ENCODE data around the gene C2CD4D. TPM values are rescaled to one million over a fixed set of nuclear protein-coding genes. Genes with fewer than 3 reads are reported as not detected.

Gene C2CD4D
- polyA plus RNA-seq, 1 donor: 0.78 TPM

- DNase-seq: peak; percentile 80 to 82
- peaks cover 25% of the 10 kb centered on the region for H3K4me1 ChIP-seq (ENCODE audit: control insufficient read depth, insufficient read depth, low read length)
- H3K9me3 ChIP-seq (ENCODE audit: control insufficient read depth, low read depth, low read length): no peaks in the 10 kb centered on the region
- no peak overlapping the region for H3K27ac ChIP-seq (ENCODE audit: low read length)
- peaks cover 3% of the 10 kb centered on the region for H3K27me3 ChIP-seq (ENCODE audit: control insufficient read depth, insufficient read depth, low read length)
- no peaks in the 10 kb centered on the region for H3K36me3 ChIP-seq (ENCODE audit: control insufficient read depth, insufficient read depth, low read length)
- H3K4me3 ChIP-seq (ENCODE audit: low read length): no peak overlapping the region
- no CpG with 5 or more reads among the region's 21 CpGs for WGBS (ENCODE audit: insufficient coverage, low lambda C conversion rate)
Observed at GRCh38 chr1:151825751-151826660, 13.6 kb downstream of the C2CD4D start.

DNA sequence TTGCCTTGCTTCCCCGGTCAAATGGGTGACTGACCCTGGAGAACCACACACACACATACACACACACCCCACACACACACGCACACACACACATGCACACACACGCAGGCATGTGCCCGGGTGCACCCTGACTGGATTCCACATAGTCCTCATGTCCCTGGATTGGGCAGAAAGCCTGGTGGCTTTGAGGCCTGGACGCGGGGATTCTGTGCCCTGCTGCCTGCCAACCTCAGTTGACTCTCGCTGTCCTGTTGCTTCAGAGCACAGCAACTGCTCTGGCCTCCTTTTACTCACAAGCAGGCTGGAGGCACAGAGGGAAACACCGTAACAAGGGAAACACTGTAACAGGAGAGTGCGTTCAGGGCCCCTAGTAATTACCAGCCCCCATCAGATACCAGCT, 14.4 kb downstream of the C2CD4D start:
- Histone ChIP-seq H3K9me3 (ENCODE audit: control insufficient read depth, low read depth, low read length) (no peaks in the 10 kb centered on the region), H3K36me3 (ENCODE audit: control insufficient read depth, insufficient read depth, low read length) (no peaks in the 10 kb centered on the region), H3K4me1 (ENCODE audit: control insufficient read depth, insufficient read depth, low read length) (peaks cover 21% of the 10 kb centered on the region), H3K27ac (ENCODE audit: low read length) (no peak overlapping the region), H3K27me3 (ENCODE audit: control insufficient read depth, insufficient read depth, low read length) (peaks cover 3% of the 10 kb centered on the region), H3K4me3 (ENCODE audit: low read length) (no peak overlapping the region)
- DNase-seq: no peak
- no CpG with 5 or more reads among the region's 9 CpGs for WGBS (ENCODE audit: insufficient coverage, low lambda C conversion rate)

DNA sequence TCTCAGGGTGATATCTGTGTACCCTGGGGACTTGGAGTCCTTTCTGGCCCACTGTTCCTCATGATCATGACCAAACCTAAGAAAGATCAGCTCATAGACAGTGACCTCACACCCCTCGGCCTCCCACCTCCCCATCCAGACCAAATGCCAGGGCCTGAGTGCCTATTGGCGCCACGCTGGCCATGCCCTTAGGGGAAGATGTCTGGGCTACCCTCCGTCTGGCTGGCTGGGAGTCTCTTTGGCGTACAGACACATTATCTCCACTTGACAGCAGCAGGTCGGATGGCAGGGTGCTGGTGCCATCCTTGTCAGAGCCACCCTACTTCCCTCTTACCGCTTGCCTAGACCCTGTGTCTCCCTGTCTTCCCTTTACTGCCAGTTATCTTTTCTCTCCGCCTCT, 16.4 kb downstream of the C2CD4D start:
- Histone ChIP-seq H3K27ac (ENCODE audit: low read length) (no peak overlapping the region), H3K4me3 (ENCODE audit: low read length) (no peak overlapping the region), H3K9me3 (ENCODE audit: control insufficient read depth, low read depth, low read length) (no peaks in the 10 kb centered on the region), H3K4me1 (ENCODE audit: control insufficient read depth, insufficient read depth, low read length) (peaks cover 13% of the 10 kb centered on the region), H3K36me3 (ENCODE audit: control insufficient read depth, insufficient read depth, low read length) (no peaks in the 10 kb centered on the region), H3K27me3 (ENCODE audit: control insufficient read depth, insufficient read depth, low read length) (peaks cover 2% of the 10 kb centered on the region)
- no peak for DNase-seq
- WGBS (ENCODE audit: insufficient coverage, low lambda C conversion rate): 60% methylated on average over 1 of the region's 8 CpGs

DNA sequence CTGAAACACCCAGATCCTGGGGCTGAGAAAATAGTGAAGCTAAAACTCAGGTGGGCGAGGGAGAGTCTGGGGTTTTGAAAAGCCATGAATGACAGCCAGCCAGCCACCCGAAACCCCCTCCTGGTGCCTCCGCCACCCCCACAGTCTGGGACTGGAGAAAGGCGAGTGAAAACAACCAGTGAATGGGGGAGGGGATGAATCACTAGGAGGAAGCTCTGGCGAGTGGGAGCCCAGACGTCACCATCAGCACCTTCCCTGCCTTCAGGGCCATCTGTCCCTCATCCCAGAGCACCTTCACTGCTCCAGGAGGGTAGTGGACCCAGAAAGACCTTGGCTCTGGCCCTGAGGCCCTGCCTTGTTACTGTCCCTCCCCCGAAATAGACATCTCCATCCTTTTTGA, 17.2 kb downstream of the C2CD4D start:
- no CpG with 5 or more reads among the region's 7 CpGs for WGBS (ENCODE audit: insufficient coverage, low lambda C conversion rate)
- H3K27ac ChIP-seq (ENCODE audit: low read length): no peak overlapping the region
- H3K27me3 ChIP-seq (ENCODE audit: control insufficient read depth, insufficient read depth, low read length): no peaks in the 10 kb centered on the region

DNA sequence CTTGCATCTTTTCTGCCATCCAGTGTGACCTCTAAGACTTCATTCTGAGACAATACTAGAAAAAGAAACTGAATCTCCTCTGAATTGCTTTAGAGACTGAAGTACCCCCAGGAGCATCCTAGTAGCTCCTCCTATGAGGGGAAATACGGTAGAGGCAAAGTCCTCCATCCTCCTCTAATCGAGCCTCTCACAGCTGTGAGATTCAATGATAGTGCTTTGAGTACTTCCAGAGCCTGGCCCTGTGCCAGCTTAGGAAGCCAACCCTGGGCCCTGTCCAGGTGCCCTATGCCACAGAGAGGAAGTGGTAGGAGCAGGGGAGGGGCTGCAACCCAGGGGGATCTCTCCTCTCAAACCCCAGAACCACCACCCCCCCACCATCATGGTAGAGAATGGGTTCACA, 18.7 kb downstream of the C2CD4D start:
- peak in 1 of 2 donors; percentile 47 for DNase-seq

More for the DNA sequence above, 17.2 kb downstream of the C2CD4D start:
- Histone ChIP-seq H3K36me3 (ENCODE audit: control insufficient read depth, insufficient read depth, low read length) (no peaks in the 10 kb centered on the region), H3K4me3 (ENCODE audit: low read length) (no peak overlapping the region), H3K4me1 (ENCODE audit: control insufficient read depth, insufficient read depth, low read length) (peaks cover 14% of the 10 kb centered on the region), H3K9me3 (ENCODE audit: control insufficient read depth, low read depth, low read length) (no peaks in the 10 kb centered on the region)
- no peak for DNase-seq

GRCh38 chr1:151819976-151820623, 19.5 kb downstream of the C2CD4D start:
- H3K9me3 ChIP-seq (ENCODE audit: control insufficient read depth, low read depth, low read length): no peaks in the 10 kb centered on the region
- no peak for DNase-seq
- H3K4me1 ChIP-seq (ENCODE audit: control insufficient read depth, insufficient read depth, low read length): peaks cover 9% of the 10 kb centered on the region
- H3K27me3 ChIP-seq (ENCODE audit: control insufficient read depth, insufficient read depth, low read length): no peaks in the 10 kb centered on the region
- no peaks in the 10 kb centered on the region for H3K36me3 ChIP-seq (ENCODE audit: control insufficient read depth, insufficient read depth, low read length)
- H3K27ac ChIP-seq (ENCODE audit: low read length): no peak overlapping the region
- H3K4me3 ChIP-seq (ENCODE audit: low read length): no peak overlapping the region
- WGBS (ENCODE audit: insufficient coverage, low lambda C conversion rate): no CpG with 5 or more reads among the region's 7 CpGs

More for the DNA sequence above, 18.7 kb downstream of the C2CD4D start:
- Histone ChIP-seq H3K9me3 (ENCODE audit: control insufficient read depth, low read depth, low read length) (no peaks in the 10 kb centered on the region), H3K36me3 (ENCODE audit: control insufficient read depth, insufficient read depth, low read length) (no peaks in the 10 kb centered on the region), H3K27ac (ENCODE audit: low read length) (no peak overlapping the region), H3K4me3 (ENCODE audit: low read length) (no peak overlapping the region), H3K4me1 (ENCODE audit: control insufficient read depth, insufficient read depth, low read length) (peaks cover 16% of the 10 kb centered on the region), H3K27me3 (ENCODE audit: control insufficient read depth, insufficient read depth, low read length) (no peaks in the 10 kb centered on the region)
- WGBS (ENCODE audit: insufficient coverage, low lambda C conversion rate): no CpG with 5 or more reads among the region's 2 CpGs

- Histone ChIP-seq H3K4me1 (ENCODE audit: control insufficient read depth, insufficient read depth, low read length) (peaks cover 8% of the 10 kb centered on the region), H3K27ac (ENCODE audit: low read length) (no peak overlapping the region), H3K9me3 (ENCODE audit: control insufficient read depth, low read depth, low read length) (no peaks in the 10 kb centered on the region), H3K36me3 (ENCODE audit: control insufficient read depth, insufficient read depth, low read length) (no peaks in the 10 kb centered on the region), H3K4me3 (ENCODE audit: low read length) (no peak overlapping the region), H3K27me3 (ENCODE audit: control insufficient read depth, insufficient read depth, low read length) (no peaks in the 10 kb centered on the region)
- DNase-seq: no peak
- WGBS (ENCODE audit: insufficient coverage, low lambda C conversion rate): no CpG with 5 or more reads among the region's 12 CpGs
Observed at GRCh38 chr1:151819227-151819835, 20.3 kb downstream of the C2CD4D start.

GRCh38 chr1:151817353-151817730, 22.3 kb downstream of the C2CD4D start:
- Histone ChIP-seq H3K27ac (ENCODE audit: low read length) (no peak overlapping the region), H3K4me1 (ENCODE audit: control insufficient read depth, insufficient read depth, low read length) (peaks cover 8% of the 10 kb centered on the region), H3K4me3 (ENCODE audit: low read length) (no peak overlapping the region), H3K36me3 (ENCODE audit: control insufficient read depth, insufficient read depth, low read length) (no peaks in the 10 kb centered on the region), H3K27me3 (ENCODE audit: control insufficient read depth, insufficient read depth, low read length) (no peaks in the 10 kb centered on the region), H3K9me3 (ENCODE audit: control insufficient read depth, low read depth, low read length) (no peaks in the 10 kb centered on the region)
- DNase-seq: no peak
- WGBS (ENCODE audit: insufficient coverage, low lambda C conversion rate): no CpG with 5 or more reads among the region's 7 CpGs

DNA sequence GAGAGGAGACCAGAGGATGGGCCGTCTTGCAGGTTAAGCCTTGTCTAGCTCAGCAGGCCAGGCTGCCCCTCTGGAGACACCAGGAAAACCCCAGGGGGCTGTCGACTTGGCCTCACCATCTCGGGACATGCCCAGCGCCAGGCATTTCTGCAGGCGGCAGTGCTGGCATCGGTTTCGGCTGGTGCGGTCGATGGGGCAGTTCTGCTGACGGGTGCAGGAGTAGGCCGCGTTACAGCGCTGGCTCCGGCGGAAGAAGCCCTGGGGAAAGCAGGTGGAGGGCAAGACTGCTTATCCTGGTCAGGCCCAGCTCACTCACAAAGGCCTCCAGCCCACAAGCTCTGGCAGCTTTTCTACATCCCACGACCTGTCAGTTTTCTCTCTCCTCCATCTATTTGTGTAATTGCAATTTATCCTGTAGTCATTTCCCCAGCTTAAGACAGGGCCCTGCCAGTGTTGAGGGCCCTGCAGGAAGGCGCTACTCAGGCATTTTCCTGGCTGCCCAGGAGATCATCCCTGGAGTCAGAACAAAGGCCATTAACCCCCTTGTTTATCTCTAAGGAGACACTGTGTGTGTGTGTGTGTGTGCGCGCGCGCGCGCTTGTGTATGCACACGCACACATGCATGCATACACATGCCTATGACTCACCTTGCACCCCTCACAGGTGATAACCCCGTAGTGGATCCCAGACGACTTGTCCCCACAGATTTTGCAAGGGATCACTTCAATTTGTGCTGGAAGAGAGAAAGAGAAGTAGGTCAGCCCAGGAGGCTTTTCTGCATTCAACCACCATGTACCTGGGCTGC, 22.9 kb downstream of the C2CD4D start:
- WGBS (ENCODE audit: insufficient coverage, low lambda C conversion rate): no CpG with 5 or more reads among the region's 26 CpGs
- peak; percentile 67 to 86 for DNase-seq
- no peak overlapping the region for H3K4me3 ChIP-seq (ENCODE audit: low read length)
- H3K9me3 ChIP-seq (ENCODE audit: control insufficient read depth, low read depth, low read length): no peaks in the 10 kb centered on the region
- no peak overlapping the region for H3K27ac ChIP-seq (ENCODE audit: low read length)
- H3K4me1 ChIP-seq (ENCODE audit: control insufficient read depth, insufficient read depth, low read length): peaks cover 8% of the 10 kb centered on the region
- H3K27me3 ChIP-seq (ENCODE audit: control insufficient read depth, insufficient read depth, low read length): no peaks in the 10 kb centered on the region
- H3K36me3 ChIP-seq (ENCODE audit: control insufficient read depth, insufficient read depth, low read length): no peaks in the 10 kb centered on the region
